NT2/D1 (cell line): ENCODE data around the gene CREB5.

Source experiments
- DNase-seq: peaks from one replicate; pipeline ENCODE4 v3.0.0-alpha.2; 2011; ENCODE audit warnings: low read depth, low spot score
- H3K27me3 ChIP-seq: 2 replicates; pipeline ENCODE4 v1.6.0; 2011; ENCODE audit warnings: mild to moderate bottlenecking; ENCODE audit not compliant: insufficient read length, insufficient read depth
- H3K36me3 ChIP-seq: 2 replicates; pipeline ENCODE4 v1.6.1; 2011; ENCODE audit warnings: mild to moderate bottlenecking, low read length, mixed read lengths; ENCODE audit not compliant: insufficient read depth, insufficient read length
- H3K4me1 ChIP-seq: 2 replicates; pipeline ENCODE4 v1.5.1; 2011; ENCODE audit not compliant: insufficient read depth, insufficient read length
- H3K4me3 ChIP-seq: 2 replicates; pipeline ENCODE4 v1.5.1; 2011; ENCODE audit warnings: low read depth; ENCODE audit not compliant: insufficient read length
- H3K9ac ChIP-seq: 2 replicates; pipeline ENCODE4 v1.6.0; 2011; ENCODE audit warnings: low read depth; ENCODE audit not compliant: insufficient read length
- H3K9me3 ChIP-seq: 2 replicates; pipeline ENCODE4 v1.5.1; 2011; ENCODE audit warnings: mild to moderate bottlenecking, low read length; ENCODE audit not compliant: insufficient read depth
- SUZ12 ChIP-seq: IDR thresholded peaks from 2 replicates; pipeline ENCODE4 v1.6.1; 2011; ENCODE audit not compliant: insufficient read length, insufficient read depth; ENCODE audit errors: extremely low read depth
- YY1 ChIP-seq: IDR thresholded peaks from 2 replicates; pipeline ENCODE4 v1.6.1; 2011; ENCODE audit not compliant: insufficient read length, insufficient read depth
- ZNF274 ChIP-seq: IDR thresholded peaks from 2 replicates; pipeline ENCODE4 v1.6.1; 2011; ENCODE audit warnings: mild to moderate bottlenecking, low read depth, low read length

The CREB5 gene

DNA sequence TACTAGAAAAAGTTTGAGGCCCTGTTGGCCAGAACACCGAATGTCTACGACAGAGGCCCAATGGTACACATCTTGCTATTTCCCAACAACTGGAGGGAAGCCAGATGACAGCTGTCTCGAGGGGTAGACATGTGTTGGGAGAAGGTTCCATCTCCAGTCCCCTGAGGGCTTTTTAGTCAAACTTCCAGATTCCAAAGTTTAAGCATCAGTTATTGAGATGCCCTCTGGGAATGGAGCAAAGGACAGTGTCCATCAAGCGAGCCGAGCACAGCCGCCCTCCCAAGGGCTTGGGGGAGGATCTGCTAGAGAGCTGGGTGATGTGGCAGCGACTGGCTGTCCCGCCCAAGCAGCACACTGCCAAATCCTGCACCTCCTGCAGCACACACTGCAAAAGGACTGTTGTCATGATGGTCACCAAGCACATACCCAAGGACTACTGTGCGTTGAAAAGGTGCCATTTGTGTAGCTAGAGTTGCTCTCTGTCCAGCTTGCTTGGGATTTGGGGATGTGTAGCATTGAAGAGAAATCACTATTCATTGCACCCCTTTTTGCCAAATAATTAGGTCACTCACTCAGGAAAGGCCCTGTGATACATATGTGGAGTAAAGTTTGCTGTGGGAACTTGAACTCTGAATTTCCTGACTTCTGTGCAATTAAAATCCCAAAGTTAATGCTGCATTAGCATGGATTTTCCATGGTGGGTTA, 381.2 kb downstream of the CREB5 start:
- Histone ChIP-seq H3K9ac (no peak overlapping the region), H3K4me3 (no peak overlapping the region), H3K36me3 (no peaks in the 10 kb centered on the region), H3K4me1 (no peaks in the 10 kb centered on the region), H3K9me3 (no peaks in the 10 kb centered on the region), H3K27me3 (no peaks in the 10 kb centered on the region)
- TF ChIP-seq YY1, result no peak
- no peak for TF ChIP-seq SUZ12
- no peak for TF ChIP-seq ZNF274
- no peak for DNase-seq

DNA sequence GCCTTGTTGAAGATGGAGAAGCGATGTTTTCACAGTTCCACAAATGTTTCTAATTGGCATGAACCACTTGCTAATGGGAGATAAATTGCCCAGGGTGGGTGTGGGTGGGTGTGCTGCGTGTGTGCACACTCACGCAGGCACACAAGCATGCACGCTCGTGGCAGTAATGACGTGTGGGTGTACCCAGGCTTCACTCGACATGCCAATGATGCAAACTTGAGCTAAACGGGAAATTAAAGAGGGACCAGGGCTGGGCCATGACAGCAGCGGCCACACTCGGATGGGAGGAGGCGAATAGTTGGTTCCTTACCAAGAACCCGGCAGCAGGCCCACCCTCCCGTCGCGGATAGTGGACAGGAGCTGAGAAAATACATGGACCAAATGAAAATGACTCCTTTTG, 386.0 kb downstream of the CREB5 start:
- H3K9ac ChIP-seq, result no peak overlapping the region
- H3K4me3 ChIP-seq, result no peak overlapping the region
- H3K9me3 ChIP-seq, result no peaks in the 10 kb centered on the region
- TF ChIP-seq YY1 (no peak), SUZ12 (no peak), ZNF274 (no peak)
- no peaks in the 10 kb centered on the region for H3K27me3 ChIP-seq
- H3K36me3 ChIP-seq, result no peaks in the 10 kb centered on the region
- H3K4me1 ChIP-seq, result no peaks in the 10 kb centered on the region
- DNase-seq, result no peak

GRCh38 chr7:28799619-28800018, 387.3 kb downstream of the CREB5 start:
- H3K9ac ChIP-seq, result no peak overlapping the region
- DNase-seq, result no peak
- TF ChIP-seq ZNF274 (no peak), SUZ12 (no peak), YY1 (no peak)
- H3K27me3 ChIP-seq, result no peaks in the 10 kb centered on the region
- peaks cover 7% of the 10 kb centered on the region for H3K36me3 ChIP-seq
- H3K4me1 ChIP-seq, result no peaks in the 10 kb centered on the region
- no peaks in the 10 kb centered on the region for H3K9me3 ChIP-seq
- H3K4me3 ChIP-seq, result no peak overlapping the region

GRCh38 chr7:28800150-28800549, 387.8 kb downstream of the CREB5 start:
- H3K36me3 ChIP-seq, result peaks cover 10% of the 10 kb centered on the region
- no peaks in the 10 kb centered on the region for H3K4me1 ChIP-seq
- TF ChIP-seq SUZ12 (no peak), YY1 (no peak), ZNF274 (no peak)
- no peak overlapping the region for H3K4me3 ChIP-seq
- no peak overlapping the region for H3K9ac ChIP-seq
- H3K27me3 ChIP-seq, result no peaks in the 10 kb centered on the region
- no peaks in the 10 kb centered on the region for H3K9me3 ChIP-seq
- DNase-seq, result no peak

- no peaks in the 10 kb centered on the region for H3K4me1 ChIP-seq
- TF ChIP-seq ZNF274 (no peak), SUZ12 (no peak), YY1 (no peak)
- no peak overlapping the region for H3K9ac ChIP-seq
- H3K27me3 ChIP-seq, result no peaks in the 10 kb centered on the region
- no peak overlapping the region for H3K4me3 ChIP-seq
- peaks cover 17% of the 10 kb centered on the region for H3K36me3 ChIP-seq
- no peaks in the 10 kb centered on the region for H3K9me3 ChIP-seq
- DNase-seq, result no peak
These were observed 390.1 kb downstream of the CREB5 start for GRCh38 chr7:28802450-28802849.

- H3K4me1 ChIP-seq, result no peaks in the 10 kb centered on the region
- H3K36me3 ChIP-seq, result peaks cover 25% of the 10 kb centered on the region
- TF ChIP-seq SUZ12 (no peak), ZNF274 (no peak), YY1 (no peak)
- no peak overlapping the region for H3K9ac ChIP-seq
- DNase-seq, result no peak
- no peaks in the 10 kb centered on the region for H3K27me3 ChIP-seq
- no peak overlapping the region for H3K4me3 ChIP-seq
- no peaks in the 10 kb centered on the region for H3K9me3 ChIP-seq
These were observed 391.8 kb downstream of the CREB5 start for GRCh38 chr7:28804157-28804556.

GRCh38 chr7:28804990-28805389, 392.7 kb downstream of the CREB5 start:
- Histone ChIP-seq H3K9ac (no peak overlapping the region), H3K36me3 (peaks cover 34% of the 10 kb centered on the region), H3K9me3 (no peaks in the 10 kb centered on the region), H3K4me1 (no peaks in the 10 kb centered on the region), H3K27me3 (no peaks in the 10 kb centered on the region), H3K4me3 (no peak overlapping the region)
- peak; percentile 25 for DNase-seq
- TF ChIP-seq YY1, result no peak
- no peak for TF ChIP-seq SUZ12
- TF ChIP-seq ZNF274, result no peak
